MM.1S (cell line): ENCODE measurements around the gene CARF.

Experiments used
- EZH2 ChIP-seq: fragments of 300-600 bp; sonication (generic); optimal IDR thresholded peaks from 2 replicates; pipeline ENCODE3; 2017; ENCODE audit warnings: low read depth, mild to moderate bottlenecking, antibody characterized with exemption, low read length, mixed read lengths
- EZH2phosphoT487 ChIP-seq: fragments of 300-600 bp; sonication (generic); IDR thresholded peaks from 2 replicates; pipeline ENCODE4 v1.6.1; 2018; ENCODE audit warnings: antibody characterized with exemption, low read length
- TF ChIP-seq, protein P1 (sequence below): fragments of 300-600 bp; sonication (generic); IDR thresholded peaks from 2 replicates; pipeline ENCODE4 v1.5.1; 2016; ENCODE audit warnings: antibody characterized with exemption, low read length, mixed read lengths

DNA sequence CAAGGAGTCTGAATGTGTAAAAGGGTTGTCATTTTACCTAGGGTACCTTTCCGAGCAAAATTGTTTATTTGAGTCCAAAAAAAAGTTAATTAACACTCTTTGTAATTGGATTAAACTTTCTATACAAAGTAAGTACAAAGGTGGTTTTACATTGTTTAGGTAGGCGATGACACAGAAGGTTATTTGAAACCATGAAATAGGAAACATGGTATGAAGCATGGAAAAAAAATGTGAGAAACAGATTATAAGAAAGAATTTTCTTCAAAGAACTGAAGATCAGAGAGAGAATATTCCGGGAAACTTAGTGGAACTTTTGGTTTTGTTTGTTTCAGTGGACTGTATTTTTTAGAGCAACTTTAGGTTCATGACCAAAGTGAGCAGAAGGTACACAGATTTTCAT lies 32.7 kb downstream of the CARF start:
- TF ChIP-seq, protein P1, sequence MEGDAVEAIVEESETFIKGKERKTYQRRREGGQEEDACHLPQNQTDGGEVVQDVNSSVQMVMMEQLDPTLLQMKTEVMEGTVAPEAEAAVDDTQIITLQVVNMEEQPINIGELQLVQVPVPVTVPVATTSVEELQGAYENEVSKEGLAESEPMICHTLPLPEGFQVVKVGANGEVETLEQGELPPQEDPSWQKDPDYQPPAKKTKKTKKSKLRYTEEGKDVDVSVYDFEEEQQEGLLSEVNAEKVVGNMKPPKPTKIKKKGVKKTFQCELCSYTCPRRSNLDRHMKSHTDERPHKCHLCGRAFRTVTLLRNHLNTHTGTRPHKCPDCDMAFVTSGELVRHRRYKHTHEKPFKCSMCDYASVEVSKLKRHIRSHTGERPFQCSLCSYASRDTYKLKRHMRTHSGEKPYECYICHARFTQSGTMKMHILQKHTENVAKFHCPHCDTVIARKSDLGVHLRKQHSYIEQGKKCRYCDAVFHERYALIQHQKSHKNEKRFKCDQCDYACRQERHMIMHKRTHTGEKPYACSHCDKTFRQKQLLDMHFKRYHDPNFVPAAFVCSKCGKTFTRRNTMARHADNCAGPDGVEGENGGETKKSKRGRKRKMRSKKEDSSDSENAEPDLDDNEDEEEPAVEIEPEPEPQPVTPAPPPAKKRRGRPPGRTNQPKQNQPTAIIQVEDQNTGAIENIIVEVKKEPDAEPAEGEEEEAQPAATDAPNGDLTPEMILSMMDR, result no peak
- no peak for TF ChIP-seq EZH2
- TF ChIP-seq EZH2phosphoT487, result no peak
